Right lobe of liver (tissue), 4 donors: ENCODE data around the gene INHBE.

Experiments used
- POLR2A ChIP-seq: fragments of 450-650 bp; IDR thresholded peaks from one replicate; pipeline ENCODE4 v1.6.1; 2017; ENCODE audit warnings: antibody characterized with exemption, mild to moderate bottlenecking
- TF ChIP-seq, protein P1 (sequence below), 4 donors: fragments of 200-600 bp in 3 of 4; fragments of 450-650 bp in 1 of 4; IDR thresholded peaks; one replicate each; pipeline versions ENCODE4 v1.5.1 to v1.8.0; 2016 to 2022; ENCODE audit warnings: antibody characterized with exemption in 4 of 4, mild to moderate bottlenecking in 2 of 4
- donor health status: DM: no; HTN: no; CAD: no.
- donor health status: DM: no; HTN: no; CAD: no.
- donor health status: DM: no; HTN: yes; CAD: no.

DNA sequence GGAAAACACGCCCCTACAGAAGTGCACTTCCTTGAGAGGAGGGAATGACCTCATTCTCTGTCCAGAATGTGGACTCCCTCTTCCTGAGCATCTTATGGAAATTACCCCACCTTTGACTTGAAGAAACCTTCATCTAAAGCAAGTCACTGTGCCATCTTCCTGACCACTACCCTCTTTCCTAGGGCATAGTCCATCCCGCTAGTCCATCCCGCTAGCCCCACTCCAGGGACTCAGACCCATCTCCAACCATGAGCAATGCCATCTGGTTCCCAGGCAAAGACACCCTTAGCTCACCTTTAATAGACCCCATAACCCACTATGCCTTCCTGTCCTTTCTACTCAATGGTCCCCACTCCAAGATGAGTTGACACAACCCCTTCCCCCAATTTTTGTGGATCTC, 5.0 kb upstream of the INHBE start:
- TF ChIP-seq, protein P1, sequence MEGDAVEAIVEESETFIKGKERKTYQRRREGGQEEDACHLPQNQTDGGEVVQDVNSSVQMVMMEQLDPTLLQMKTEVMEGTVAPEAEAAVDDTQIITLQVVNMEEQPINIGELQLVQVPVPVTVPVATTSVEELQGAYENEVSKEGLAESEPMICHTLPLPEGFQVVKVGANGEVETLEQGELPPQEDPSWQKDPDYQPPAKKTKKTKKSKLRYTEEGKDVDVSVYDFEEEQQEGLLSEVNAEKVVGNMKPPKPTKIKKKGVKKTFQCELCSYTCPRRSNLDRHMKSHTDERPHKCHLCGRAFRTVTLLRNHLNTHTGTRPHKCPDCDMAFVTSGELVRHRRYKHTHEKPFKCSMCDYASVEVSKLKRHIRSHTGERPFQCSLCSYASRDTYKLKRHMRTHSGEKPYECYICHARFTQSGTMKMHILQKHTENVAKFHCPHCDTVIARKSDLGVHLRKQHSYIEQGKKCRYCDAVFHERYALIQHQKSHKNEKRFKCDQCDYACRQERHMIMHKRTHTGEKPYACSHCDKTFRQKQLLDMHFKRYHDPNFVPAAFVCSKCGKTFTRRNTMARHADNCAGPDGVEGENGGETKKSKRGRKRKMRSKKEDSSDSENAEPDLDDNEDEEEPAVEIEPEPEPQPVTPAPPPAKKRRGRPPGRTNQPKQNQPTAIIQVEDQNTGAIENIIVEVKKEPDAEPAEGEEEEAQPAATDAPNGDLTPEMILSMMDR (IDR thresholded peaks at IDR 0.05): no peak
- TF ChIP-seq POLR2A: no peak
